ENCODE measurements around the gene RACGAP1. TPM values are rescaled to one million over a fixed set of nuclear protein-coding genes. Genes with fewer than 3 reads are reported as not detected.

RACGAP1 gene
- total and polyA plus RNA-seq, 2 donors (not counting 1 experiment from before 2014, with no cell fraction given), result 4.1 to 14.2 TPM

DNA sequence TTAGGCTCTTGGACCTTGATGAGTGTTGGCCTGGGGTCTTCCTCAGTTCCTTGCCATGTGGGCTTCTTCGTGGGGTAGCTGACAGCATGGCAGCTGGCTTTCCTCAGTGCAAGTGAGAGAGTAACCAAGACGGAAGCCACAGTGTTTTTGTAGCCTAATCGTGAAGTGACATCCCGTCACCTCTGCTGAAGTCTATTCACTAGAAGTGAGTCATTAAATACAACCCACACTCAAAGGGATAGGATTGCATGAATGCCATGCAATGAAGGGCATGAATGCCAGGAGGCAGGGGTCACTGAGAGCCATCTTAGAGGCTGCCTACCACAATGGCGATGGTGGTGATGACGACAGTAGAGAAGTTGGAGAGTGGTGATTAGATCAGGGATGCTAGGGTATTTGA lies 18.6 kb upstream of the RACGAP1 start:
- H3K4me2 ChIP-seq (replicated peaks; ENCODE audit: low read depth, low read length, poor library complexity, severe bottlenecking), result no peak overlapping the region
- H3K4me1 ChIP-seq (ENCODE audit: control insufficient read depth in 2 of 2, insufficient read depth in 2 of 2, low read length in 2 of 2), result no peaks in the 10 kb centered on the region
- H3K9me3 ChIP-seq (ENCODE audit: control extremely low read depth in 1 of 3, control insufficient read depth in 2 of 3, insufficient read depth in 1 of 3, low read length in 2 of 3), result no peaks in the 10 kb centered on the region
- no peak overlapping the region for H3K4me3 ChIP-seq (ENCODE audit: control extremely low read depth in 1 of 5, extremely low read depth in 1 of 5, insufficient read depth in 1 of 5, low read depth in 2 of 5, low read length in 4 of 5)
- no peak overlapping the region for H3K4me3 Mint-ChIP-seq
- H3K27me3 Mint-ChIP-seq, result no peaks in the 10 kb centered on the region
- no peak overlapping the region for H3K27ac Mint-ChIP-seq
- TF ChIP-seq, protein P1, sequence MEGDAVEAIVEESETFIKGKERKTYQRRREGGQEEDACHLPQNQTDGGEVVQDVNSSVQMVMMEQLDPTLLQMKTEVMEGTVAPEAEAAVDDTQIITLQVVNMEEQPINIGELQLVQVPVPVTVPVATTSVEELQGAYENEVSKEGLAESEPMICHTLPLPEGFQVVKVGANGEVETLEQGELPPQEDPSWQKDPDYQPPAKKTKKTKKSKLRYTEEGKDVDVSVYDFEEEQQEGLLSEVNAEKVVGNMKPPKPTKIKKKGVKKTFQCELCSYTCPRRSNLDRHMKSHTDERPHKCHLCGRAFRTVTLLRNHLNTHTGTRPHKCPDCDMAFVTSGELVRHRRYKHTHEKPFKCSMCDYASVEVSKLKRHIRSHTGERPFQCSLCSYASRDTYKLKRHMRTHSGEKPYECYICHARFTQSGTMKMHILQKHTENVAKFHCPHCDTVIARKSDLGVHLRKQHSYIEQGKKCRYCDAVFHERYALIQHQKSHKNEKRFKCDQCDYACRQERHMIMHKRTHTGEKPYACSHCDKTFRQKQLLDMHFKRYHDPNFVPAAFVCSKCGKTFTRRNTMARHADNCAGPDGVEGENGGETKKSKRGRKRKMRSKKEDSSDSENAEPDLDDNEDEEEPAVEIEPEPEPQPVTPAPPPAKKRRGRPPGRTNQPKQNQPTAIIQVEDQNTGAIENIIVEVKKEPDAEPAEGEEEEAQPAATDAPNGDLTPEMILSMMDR (IDR thresholded peaks at IDR 0.05), result no peak
- TF ChIP-seq EZH2 (IDR thresholded peaks at IDR 0.05; ENCODE audit: borderline replicate concordance, insufficient read depth, low read depth, low read length, poor library complexity, severe bottlenecking), result no peak
- no peak overlapping the region for H2AFZ ChIP-seq (ENCODE audit: insufficient read depth, low read depth, low read length, poor library complexity, severe bottlenecking)
- POLR2A ChIA-PET, result no interaction called here
- 71% methylated on average over 2 of the region's 6 CpGs for WGBS (ENCODE audit: insufficient coverage)
- CTCF ChIA-PET, result interaction anchor here (1.5 to 1.6 kb wide), 2 partner anchors 10 to 24 kb away, joined by 3 to 4 read pairs; no protein-coding TSS in a partner anchor
- intact Hi-C loops (cut with micrococcal nuclease), result no loop called here
- no peaks in the 10 kb centered on the region for H3K9me3 Mint-ChIP-seq (ENCODE audit: insufficient read depth)
- H3K9ac ChIP-seq (ENCODE audit: low read length), result no peak overlapping the region
- H3K36me3 ChIP-seq (replicated peaks in 1 of 2; ENCODE audit: control extremely low read depth in 1 of 2, control insufficient read depth in 1 of 2, extremely low read depth in 1 of 2, insufficient read depth in 2 of 2, low read length in 1 of 2), result no peaks in the 10 kb centered on the region
- H3K27me3 ChIP-seq (replicated peaks in 1 of 4; ENCODE audit: control extremely low read depth in 1 of 4, control insufficient read depth in 3 of 4, insufficient read depth in 4 of 4, low read length in 3 of 4), result peaks cover 0 to 5% (median 0%) of the 10 kb centered on the region in 4 experiments
- no peaks in the 10 kb centered on the region for H3K79me2 ChIP-seq (ENCODE audit: control insufficient read depth, insufficient read depth, low read length)
- H3K27ac ChIP-seq (ENCODE audit: low read length in 2 of 2), result no peak overlapping the region
- DNase-seq (no peak), ATAC-seq (ENCODE audit: low read depth) (no peak)
- no peaks in the 10 kb centered on the region for H4K20me1 ChIP-seq (ENCODE audit: control insufficient read depth, insufficient read depth, low read length, poor library complexity, severe bottlenecking)
- H3K4me1 Mint-ChIP-seq, result no peaks in the 10 kb centered on the region

DNA sequence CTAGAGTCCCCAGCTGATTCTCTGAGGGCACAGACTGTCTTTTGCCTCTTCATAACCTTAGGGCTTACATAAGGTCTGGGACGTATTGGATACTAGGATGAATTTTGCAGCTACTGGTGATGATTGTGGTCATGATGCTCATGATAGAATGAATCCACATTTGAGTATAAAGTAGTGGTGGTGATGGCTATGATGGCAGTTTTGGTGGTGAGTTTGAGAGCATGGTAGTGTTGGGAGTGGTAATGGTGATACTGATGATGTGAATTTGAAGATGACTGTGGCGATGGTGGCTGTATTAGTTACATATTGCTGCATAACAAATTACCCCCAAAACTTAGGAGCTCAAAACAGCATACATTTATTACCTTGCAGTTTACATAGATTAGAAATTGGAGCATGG lies 18.0 kb upstream of the RACGAP1 start:
- no peaks in the 10 kb centered on the region for H4K20me1 ChIP-seq (ENCODE audit: control insufficient read depth, insufficient read depth, low read length, poor library complexity, severe bottlenecking)
- POLR2A ChIA-PET, result no interaction called here

More for the DNA sequence above, 18.0 kb upstream of the RACGAP1 start:
- WGBS (ENCODE audit: insufficient coverage), result 100% methylated on average over 1 of the region's 2 CpGs
- Mint-ChIP-seq H3K27me3 (peaks cover 2% of the 10 kb centered on the region), H3K4me1 (no peaks in the 10 kb centered on the region), H3K4me3 (no peak overlapping the region), H3K9me3 (ENCODE audit: insufficient read depth) (no peaks in the 10 kb centered on the region), H3K27ac (no peak overlapping the region)
- Histone ChIP-seq H3K9ac (ENCODE audit: low read length) (no peak overlapping the region), H3K36me3 (replicated peaks in 1 of 2; ENCODE audit: control extremely low read depth in 1 of 2, control insufficient read depth in 1 of 2, extremely low read depth in 1 of 2, insufficient read depth in 2 of 2, low read length in 1 of 2) (no peaks in the 10 kb centered on the region), H3K27me3 (replicated peaks in 1 of 4; ENCODE audit: control extremely low read depth in 1 of 4, control insufficient read depth in 3 of 4, insufficient read depth in 4 of 4, low read length in 3 of 4) (peaks cover 0 to 5% (median 0%) of the 10 kb centered on the region in 4 experiments), H3K27ac (ENCODE audit: low read length in 2 of 2) (no peak overlapping the region), H3K79me2 (ENCODE audit: control insufficient read depth, insufficient read depth, low read length) (no peaks in the 10 kb centered on the region), H3K4me1 (ENCODE audit: control insufficient read depth in 2 of 2, insufficient read depth in 2 of 2, low read length in 2 of 2) (no peaks in the 10 kb centered on the region), H3K9me3 (ENCODE audit: control extremely low read depth in 1 of 3, control insufficient read depth in 2 of 3, insufficient read depth in 1 of 3, low read length in 2 of 3) (no peaks in the 10 kb centered on the region), H3K4me2 (replicated peaks; ENCODE audit: low read depth, low read length, poor library complexity, severe bottlenecking) (no peak overlapping the region), H3K4me3 (ENCODE audit: control extremely low read depth in 1 of 5, extremely low read depth in 1 of 5, insufficient read depth in 1 of 5, low read depth in 2 of 5, low read length in 4 of 5) (no peak overlapping the region), H2AFZ (ENCODE audit: insufficient read depth, low read depth, low read length, poor library complexity, severe bottlenecking) (no peak overlapping the region)
- TF ChIP-seq, protein P1 (IDR thresholded peaks at IDR 0.05), result no peak
- TF ChIP-seq EZH2 (IDR thresholded peaks at IDR 0.05; ENCODE audit: borderline replicate concordance, insufficient read depth, low read depth, low read length, poor library complexity, severe bottlenecking), result no peak
- CTCF ChIA-PET, result interaction anchor here (1.5 to 1.6 kb wide), 3 partner anchors 10 to 25 kb away, joined by 3 to 5 read pairs (median 4); no protein-coding TSS in a partner anchor
- no peak for ATAC-seq (ENCODE audit: low read depth)
- no peak for DNase-seq
- intact Hi-C loops (cut with micrococcal nuclease), result no loop called here

All from B cell (primary cell).